ENCODE data around the gene CERS5. TPM values are rescaled to one million over a fixed set of nuclear protein-coding genes. Genes with fewer than 3 reads are reported as not detected.

CERS5 gene
- polyA plus RNA-seq, 1 of the 3 experiments (the other 2 are of a cell fraction) = 56.9 TPM

- 93% methylated on average over 5 of the region's 5 CpGs for WGBS (ENCODE audit: low lambda C conversion rate)
- Histone ChIP-seq H3K9ac (no peak overlapping the region), H3K4me1 (ENCODE audit: control insufficient read depth in 1 of 2, insufficient read depth in 2 of 2, low read depth in 1 of 2, low read length in 1 of 2) (peaks cover 0 to 57% of the 10 kb centered on the region in 2 experiments), H3K9me2 (no peaks in the 10 kb centered on the region), H3K9me3 (no peaks in the 10 kb centered on the region), H4K20me1 (ENCODE audit: insufficient read depth) (no peaks in the 10 kb centered on the region), H3K4me2 (no peak overlapping the region), H3F3A (replicated peaks; ENCODE audit: insufficient read depth) (peaks cover 83% of the 10 kb centered on the region), H3K79me2 (ENCODE audit: insufficient read depth) (peaks cover 66% of the 10 kb centered on the region), H3K27ac (ENCODE audit: low read depth in 2 of 2, low read length in 1 of 2) (peak overlapping the region in 1 of 2 experiments; percentile 83; a peak in 1 of 4 replicates), H3K27me3 (ENCODE audit: insufficient read depth) (no peaks in the 10 kb centered on the region), H3K36me3 (replicated peaks in 1 of 2; ENCODE audit: control insufficient read depth in 1 of 2, insufficient read depth in 2 of 2, low read length in 1 of 2) (peaks cover 37 to 77% of the 10 kb centered on the region in 2 experiments), H2AFZ (ENCODE audit: low read depth) (no peak overlapping the region), H3K4me3 (ENCODE audit: low read depth in 2 of 2, low read length in 1 of 2) (no peak overlapping the region)
- ChIA-PET CTCF (interaction anchor here (1.4 kb wide), 1 partner anchor 67 kb away, joined by 4 read pairs; no protein-coding TSS in a partner anchor), POLR2A (no interaction called here)
- TF ChIP-seq JUND (IDR thresholded peaks at IDR 0.05) = no peak
- TF ChIP-seq ZBTB33 (IDR thresholded peaks at IDR 0.05; ENCODE audit: borderline replicate concordance, low read depth) = no peak
- TF ChIP-seq NFIC (IDR thresholded peaks at IDR 0.05; ENCODE audit: borderline replicate concordance) = no peak
- TF ChIP-seq USF2 (IDR thresholded peaks at IDR 0.05; ENCODE audit: borderline replicate concordance, low read depth, low read length) = no peak
- TF ChIP-seq TEAD4 (IDR thresholded peaks at IDR 0.05; ENCODE audit: borderline replicate concordance, insufficient read depth) = no peak
- TF ChIP-seq NRF1 (IDR thresholded peaks at IDR 0.05; ENCODE audit: low read depth, low read length) = no peak
- TF ChIP-seq MAX (IDR thresholded peaks at IDR 0.05; ENCODE audit: low read depth) = no peak
- TF ChIP-seq GATA2 (CRISPR knock-in tag; IDR thresholded peaks at IDR 0.05) = no peak
- TF ChIP-seq EP300 (IDR thresholded peaks at IDR 0.05; ENCODE audit: borderline replicate concordance in 1 of 2, low read depth in 1 of 2, low read length in 1 of 2) = no peak
- TF ChIP-seq FOXJ3 (CRISPR knock-in tag; IDR thresholded peaks at IDR 0.05) = no peak
- no peak for TF ChIP-seq MXI1 (IDR thresholded peaks at IDR 0.05; ENCODE audit: low read depth, low read length)
- DNase-seq = no peak
These were observed 31.7 kb upstream of the CERS5 start for GRCh38 chr12:50198829-50199228.

- Histone ChIP-seq H3K4me2 (no peak overlapping the region), H3K9me2 (no peaks in the 10 kb centered on the region), H2AFZ (ENCODE audit: low read depth) (no peak overlapping the region), H3K9me3 (no peaks in the 10 kb centered on the region), H3F3A (replicated peaks; ENCODE audit: insufficient read depth) (peaks cover 77% of the 10 kb centered on the region), H3K27me3 (ENCODE audit: insufficient read depth) (no peaks in the 10 kb centered on the region), H3K9ac (no peak overlapping the region; the same call in 1 of the 2 replicates), H3K27ac (ENCODE audit: low read depth in 2 of 2, low read length in 1 of 2) (peak overlapping the region in 1 of 2 experiments; percentile 83; a peak in 2 of 4 replicates), H4K20me1 (ENCODE audit: insufficient read depth) (no peaks in the 10 kb centered on the region), H3K79me2 (ENCODE audit: insufficient read depth) (peaks cover 55% of the 10 kb centered on the region), H3K36me3 (replicated peaks in 1 of 2; ENCODE audit: control insufficient read depth in 1 of 2, insufficient read depth in 2 of 2, low read length in 1 of 2) (peaks cover 31 to 62% of the 10 kb centered on the region in 2 experiments), H3K4me1 (ENCODE audit: control insufficient read depth in 1 of 2, insufficient read depth in 2 of 2, low read depth in 1 of 2, low read length in 1 of 2) (peaks cover 0 to 47% of the 10 kb centered on the region in 2 experiments), H3K4me3 (ENCODE audit: low read depth in 2 of 2, low read length in 1 of 2) (no peak overlapping the region)
- DNase-seq = no peak
- POLR2A ChIA-PET = no interaction called here
- CTCF ChIA-PET = interaction anchor here (1.0 to 1.2 kb wide), 2 partner anchors 21 to 127 kb away, joined by 3 to 4 read pairs; no protein-coding TSS in a partner anchor
- 82% methylated on average over 5 of the region's 5 CpGs for WGBS (ENCODE audit: low lambda C conversion rate)
- TF ChIP-seq CHD2 (IDR thresholded peaks at IDR 0.05; ENCODE audit: low read length, partially characterized antibody) (no peak), JUND (IDR thresholded peaks at IDR 0.05) (no peak), RXRA (IDR thresholded peaks at IDR 0.05; ENCODE audit: borderline replicate concordance, low read depth) (no peak), FOXM1 (IDR thresholded peaks at IDR 0.05; ENCODE audit: low read depth) (no peak), USF1 (IDR thresholded peaks at IDR 0.05; ENCODE audit: borderline replicate concordance, low read depth) (no peak), REST (IDR thresholded peaks at IDR 0.05; ENCODE audit: low read depth, low read length) (no peak), TAF1 (IDR thresholded peaks at IDR 0.05; ENCODE audit: borderline replicate concordance, low read depth, low read length) (no peak), PBX3 (IDR thresholded peaks at IDR 0.05) (no peak), RAD21 (IDR thresholded peaks at IDR 0.05; ENCODE audit: low read length) (no peak), SMC3 (IDR thresholded peaks at IDR 0.05; ENCODE audit: low read depth, low read length) (no peak)
These were observed 30.1 kb upstream of the CERS5 start for GRCh38 chr12:50197297-50197727.
